DMS153 treated with DMSO at 0.1 percent for 48 hours (cell line): ENCODE results near the gene CEP63.

Source experiments
- DNase-seq: peaks from one replicate; lab custom pipeline; 2025; ENCODE audit not compliant: unreplicated experiment; lab: John Stamatoyannopoulos, UW

Gene CEP63

DNA sequence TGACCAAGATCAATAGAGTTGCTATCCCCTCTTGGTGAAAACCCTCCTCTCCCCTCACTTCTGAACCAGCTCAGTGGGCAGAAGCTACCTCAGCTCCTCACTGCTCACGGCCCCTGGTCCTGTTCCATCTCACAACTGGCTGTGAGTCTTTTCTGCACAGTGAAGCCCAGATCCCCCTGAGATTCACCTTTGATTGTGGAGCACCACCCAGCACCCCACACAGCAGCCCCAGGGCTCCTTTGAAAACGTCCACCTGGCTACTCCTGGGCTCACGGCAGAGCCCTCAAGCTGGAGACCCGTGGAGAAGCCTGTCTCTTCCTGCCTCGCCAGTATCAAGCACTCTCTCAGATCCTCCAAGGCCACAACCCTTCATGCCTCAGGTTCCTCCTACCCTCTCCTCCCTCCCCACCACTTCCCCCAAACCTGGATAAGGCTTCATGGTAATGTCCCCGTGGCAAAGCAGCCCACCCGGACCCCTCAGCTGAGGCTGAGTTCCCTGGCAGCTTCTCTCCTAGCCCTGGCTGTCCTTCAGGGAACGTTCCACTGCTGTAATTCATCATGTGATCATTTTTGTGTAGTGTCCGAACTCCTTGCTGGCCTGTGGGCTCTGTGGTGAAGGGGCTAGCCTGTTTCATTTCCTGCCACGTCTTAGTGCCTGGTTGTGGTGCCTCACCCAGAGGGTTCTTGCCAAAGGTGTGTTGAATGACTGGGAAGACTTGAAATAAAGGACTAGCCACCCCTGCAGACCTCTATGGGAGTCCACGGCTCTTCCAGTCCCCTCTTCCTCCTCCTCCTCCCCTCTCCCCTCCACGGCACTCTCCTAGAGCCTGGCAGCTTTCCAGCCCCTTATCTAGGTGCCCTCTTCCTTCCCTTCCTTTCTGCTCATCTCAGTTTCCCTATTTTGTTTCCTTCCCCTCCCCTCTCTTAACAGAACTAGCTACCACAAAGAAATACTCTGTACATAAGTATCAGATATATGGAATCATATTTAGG lies 120.5 kb downstream of the CEP63 start:
- no peak for DNase-seq

DNA sequence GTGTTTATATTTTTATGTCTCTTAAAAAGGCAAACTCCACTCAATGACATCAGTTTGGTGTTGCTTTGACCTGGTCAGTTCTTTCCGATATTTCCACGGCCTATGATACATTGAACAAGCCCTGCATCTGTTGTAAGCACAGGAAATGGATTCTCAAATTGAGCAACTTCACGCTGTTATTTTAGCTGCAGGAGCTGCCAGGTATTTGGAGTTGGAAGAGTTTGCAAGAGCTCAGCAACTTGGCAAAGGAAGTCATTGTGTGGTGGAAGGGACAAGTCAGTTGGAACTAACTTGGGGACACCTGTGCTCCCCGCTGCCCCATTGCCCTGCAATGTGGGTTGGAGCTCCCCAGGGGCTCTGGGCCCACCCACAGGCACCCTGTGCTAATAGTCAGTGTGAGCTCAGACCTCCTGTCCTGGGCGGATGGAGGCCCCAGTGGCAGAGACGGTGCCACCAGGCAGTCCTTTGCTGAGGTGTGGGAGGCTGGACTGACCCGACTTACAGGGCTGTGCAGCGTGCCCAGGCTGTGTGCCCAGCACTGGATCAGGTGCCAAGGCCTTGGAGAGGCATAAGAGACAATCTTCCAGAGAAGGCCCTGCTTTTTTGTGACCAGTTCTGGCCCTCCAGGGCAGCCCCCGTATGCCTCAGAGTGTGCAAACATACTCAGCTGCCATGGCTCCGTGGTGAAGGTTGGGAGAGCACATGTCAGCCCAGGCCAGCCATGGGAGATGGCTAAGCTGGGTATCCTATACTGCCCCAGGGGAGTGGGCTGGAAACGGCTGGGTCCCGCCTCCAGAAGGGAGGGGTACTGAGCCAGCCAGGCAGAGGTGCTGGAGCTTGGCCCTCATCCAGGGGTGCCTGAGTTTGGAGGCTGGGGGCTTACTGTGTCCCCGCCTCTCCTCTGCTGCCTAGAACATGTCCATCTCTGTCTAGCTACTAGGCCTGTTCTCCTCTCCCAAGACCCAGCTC lies 121.5 kb downstream of the CEP63 start:
- no peak for DNase-seq

DNA sequence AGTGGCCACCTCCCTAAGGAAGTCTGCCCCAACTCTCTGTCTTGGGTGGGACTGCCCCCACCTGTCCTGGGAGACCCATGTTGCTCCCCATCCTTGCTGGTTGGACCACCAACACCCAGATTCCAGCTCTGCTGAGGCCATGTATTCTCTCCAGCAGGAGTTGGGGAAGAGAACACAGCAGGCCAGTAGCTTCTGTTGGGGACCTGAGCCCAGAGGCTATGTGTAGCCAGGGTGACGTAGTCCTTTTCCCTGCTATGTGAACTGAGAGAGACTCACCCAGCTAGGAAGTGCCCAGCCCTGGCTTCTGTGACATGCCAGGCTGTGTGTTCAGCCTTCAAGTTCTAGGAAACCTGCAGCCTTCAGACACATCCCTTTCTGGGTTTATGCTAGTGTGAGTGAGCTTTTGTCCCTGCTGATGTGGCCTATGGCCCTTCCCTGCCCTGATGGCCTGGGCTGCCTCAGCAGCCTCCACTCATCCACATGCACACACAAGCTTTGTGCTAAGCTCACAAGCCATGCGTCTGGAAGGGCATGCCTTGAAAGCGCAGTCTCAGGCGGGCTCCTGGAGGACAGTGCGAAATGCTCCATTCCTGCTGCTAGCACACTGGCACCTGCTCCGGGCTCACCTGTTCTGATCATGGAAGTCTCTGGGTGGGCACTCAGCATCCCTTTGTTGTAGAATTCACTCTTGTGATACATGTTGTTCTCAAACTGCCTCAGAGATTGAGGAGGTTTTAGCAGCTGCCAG lies 122.3 kb downstream of the CEP63 start:
- DNase-seq = no peak

DNA sequence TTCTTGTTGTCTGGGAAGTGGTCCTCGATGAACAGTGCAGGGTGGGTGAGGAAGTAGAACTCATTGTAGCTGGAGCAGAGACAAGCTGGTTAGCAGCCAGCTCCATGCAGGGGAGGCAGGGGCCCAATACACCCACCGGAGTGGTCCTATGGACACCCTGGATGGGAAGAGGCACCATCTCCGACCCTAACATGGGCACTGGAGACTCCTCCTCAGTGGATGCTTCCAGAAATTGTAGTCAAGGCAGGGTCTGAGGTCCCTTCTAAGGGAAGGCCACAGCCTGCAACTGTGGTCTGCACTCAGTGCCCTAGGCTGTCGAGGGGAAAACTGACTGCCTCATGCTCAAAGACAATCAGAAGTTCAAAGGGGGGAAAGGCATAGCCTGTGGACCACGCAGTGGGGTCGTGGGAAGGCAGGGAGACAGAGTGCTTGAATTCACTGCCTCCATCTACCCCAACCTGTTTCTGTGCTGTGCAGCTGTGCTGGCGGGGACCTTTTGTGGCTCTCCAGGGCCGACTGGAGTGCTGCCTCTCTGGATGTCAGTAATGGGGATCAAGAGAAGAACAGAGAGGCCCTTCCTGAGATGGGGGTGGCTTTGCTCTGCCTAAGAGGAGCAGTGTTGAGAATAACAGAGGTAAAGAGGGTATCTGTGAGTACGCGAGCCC lies 123.0 kb downstream of the CEP63 start:
- no peak for DNase-seq

DNA sequence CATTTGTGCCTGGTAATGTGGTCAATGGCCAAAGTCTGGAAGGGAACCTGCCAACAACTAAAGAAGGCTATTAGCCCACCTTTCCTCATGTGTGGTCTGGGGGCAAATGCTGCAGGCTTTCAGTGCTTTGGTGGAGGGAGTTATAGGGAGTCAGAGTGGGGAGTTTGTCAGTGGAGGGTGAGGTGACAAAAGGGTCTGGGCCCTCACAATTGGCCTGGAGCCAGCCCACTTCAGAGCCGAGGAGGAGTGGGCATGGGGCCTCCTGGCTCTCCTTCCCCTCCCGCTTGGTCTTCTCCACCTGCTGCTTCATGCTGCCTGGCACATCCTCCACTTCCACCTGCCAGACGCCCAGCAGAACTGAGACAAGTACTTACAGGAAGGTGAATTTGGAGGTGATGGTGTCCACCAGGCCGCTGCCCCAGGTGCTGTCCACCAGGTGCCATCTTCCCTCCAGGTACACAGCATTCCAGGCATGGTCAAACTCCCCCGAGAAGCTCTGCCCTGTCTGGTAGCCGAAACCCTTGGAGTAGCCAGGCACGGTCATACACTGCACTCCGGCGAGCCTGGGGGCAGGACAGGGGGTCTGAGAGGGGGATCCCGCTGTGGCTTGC lies 124.1 kb downstream of the CEP63 start:
- DNase-seq = no peak

DNA sequence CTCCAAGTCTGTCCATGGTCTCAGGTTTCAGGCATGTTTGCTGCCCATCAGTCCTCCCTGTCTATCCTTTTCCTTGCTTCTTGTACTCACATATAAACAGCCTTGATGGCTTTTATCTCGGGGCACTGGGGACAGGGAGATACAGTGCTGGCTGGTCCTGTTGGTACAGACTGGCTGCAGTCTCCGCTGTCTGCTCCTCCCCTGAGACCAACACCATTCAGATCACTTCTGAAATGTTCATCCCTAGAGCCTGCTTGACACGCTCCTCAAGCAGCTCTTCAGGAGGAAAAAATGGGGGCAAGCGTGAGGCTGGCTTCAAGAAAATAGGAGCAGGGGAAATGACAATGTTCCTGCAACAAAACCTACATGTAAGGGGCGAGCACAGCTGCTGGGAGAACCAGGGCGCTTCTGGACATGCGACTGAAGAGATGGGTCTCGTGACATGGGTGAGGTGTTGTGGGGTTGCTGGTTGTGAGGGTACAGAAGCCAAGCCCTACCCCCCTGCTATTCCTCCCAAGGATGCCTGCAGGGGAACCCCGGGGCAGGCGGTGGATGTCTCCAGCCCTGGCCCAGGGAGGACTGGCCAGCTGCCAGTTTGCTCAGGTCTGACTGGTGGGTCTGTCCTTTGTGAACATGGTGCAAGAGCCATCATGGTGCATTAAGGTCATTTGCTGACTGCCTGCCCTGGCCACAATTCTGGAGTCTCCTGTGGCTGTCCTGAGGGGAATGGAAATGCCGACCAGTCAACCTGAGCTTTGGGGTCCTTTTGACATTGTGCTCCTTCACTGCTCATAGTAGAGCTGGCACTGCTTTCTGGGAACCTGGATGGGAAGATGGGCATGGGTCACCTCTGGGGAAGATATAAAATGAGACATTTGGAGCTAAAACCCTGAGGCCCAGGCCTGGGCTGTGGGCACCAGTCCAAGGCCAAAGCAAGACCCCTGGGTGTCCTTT lies 124.9 kb downstream of the CEP63 start:
- no peak for DNase-seq

DNA sequence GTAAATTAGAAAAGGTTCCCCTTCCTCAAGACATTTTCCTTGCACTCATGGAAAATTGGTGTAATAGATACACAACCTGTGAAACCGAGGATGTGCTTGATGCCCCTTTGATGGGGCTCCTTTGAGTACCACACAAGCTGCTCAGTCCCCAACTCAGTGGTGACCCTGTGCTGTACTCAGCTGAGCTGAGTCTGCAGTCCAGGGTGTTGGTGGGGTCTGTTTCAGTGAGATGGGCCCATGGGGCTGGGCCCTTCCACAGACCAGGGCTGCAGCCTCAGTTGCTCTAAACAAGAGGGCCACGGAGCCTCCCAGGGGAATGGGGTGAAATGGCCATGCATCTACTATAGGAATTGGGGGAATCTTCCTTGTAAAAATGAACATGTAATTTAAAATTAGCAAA lies 125.7 kb downstream of the CEP63 start:
- no peak for DNase-seq

DNA sequence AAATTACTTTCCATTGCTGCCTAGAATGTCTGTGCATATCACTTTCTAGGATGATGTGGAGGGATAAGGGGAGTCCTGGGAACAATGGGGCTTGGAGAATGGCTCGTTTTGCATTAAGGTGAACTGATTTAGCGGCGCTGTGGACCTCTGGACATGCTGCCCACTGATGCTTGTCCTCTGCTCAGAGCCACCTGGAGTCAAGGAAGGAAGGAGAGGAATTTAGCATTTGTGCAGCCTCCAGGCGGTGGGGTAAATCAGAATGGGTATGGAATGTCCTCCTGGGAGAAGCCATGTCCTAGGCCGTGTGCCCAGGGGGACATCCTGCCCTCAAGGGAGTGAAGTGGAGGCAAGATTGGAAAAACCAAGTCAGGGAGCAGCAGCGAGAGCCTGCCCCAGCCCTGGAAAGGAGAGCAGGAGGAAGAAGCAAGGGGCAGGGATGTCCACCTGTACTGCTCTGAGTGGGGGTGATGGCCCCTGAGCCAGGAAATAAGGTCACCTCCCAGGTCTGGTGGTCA lies 127.2 kb downstream of the CEP63 start:
- no peak for DNase-seq

DNA sequence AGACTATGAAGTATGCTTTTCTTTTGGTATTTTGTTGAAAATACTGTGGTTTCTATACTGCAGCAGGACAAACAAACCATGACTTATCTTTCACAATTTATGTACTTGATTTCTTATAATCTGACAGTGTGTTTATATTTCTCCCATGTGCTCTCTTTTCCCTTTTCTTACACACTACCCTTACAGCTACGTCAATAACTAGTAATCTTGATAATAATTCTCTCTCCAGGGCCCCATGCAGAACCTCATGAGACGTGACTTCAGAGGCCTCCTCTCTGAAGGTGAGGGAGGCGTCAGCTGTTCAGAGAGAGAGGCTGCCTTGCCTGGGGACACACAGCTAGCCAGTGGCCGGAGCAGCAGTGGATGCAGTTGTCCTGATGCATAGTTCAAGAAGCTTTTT lies 129.1 kb downstream of the CEP63 start:
- DNase-seq = no peak

DNA sequence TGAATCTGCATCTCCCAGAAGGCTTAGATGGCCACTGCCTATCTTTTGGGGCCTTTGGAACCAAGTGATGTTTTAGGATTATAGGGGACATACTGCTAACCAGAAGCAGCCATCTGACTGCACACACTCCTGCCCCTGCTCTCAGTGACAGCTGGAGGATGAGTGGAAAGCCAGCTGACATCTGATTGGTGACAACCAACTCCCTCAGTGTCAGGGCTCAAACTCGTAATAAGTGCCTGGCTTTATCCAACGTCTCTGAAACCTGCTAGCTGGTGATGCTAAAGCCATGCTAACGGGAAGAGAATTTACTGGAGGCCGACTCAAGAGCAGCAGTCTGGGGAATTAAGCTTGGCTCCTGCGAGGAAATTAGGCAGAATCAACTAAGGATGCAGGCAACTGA lies 129.9 kb downstream of the CEP63 start:
- no peak for DNase-seq

DNA sequence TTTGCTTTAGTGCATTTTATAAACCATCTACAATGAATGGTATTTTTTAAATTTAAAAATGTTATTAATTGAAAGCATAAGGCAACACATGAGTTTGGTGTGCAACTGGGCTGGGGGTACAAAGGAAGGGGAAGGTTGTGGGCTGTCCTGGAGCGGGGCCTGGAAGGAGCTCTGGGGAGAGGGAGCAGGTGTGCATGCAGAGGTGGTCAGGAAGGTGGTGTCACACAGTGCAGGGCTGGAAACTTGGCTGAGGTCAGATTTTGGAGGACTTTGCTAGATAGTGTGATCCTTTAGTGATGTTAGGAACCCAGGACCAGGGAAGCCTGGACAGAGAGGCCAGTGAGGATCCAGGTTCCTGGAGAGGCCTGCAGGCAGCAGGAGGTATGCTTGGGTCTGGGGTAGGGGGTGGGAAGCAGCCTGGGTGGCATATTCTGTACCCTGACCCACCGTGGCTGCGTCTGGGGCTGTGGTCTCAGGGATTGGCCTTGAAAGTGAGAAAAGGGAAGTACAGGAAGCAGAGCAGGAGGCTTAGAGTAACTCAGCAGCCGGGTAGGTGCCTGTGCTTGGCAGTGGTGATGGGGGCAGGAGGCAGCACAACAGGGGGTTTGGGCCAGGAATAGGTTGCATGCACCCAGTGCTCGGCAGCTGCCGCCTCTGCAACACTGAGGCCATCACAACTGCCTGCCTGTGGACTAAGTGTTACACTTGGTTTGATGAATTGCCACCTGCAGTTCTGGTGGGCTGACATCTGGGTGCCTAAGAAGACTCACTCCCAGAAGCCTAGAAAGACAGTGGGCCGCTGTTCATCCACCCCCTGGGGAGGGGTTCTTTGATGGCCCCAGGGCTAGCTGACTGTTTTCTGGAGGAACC lies 132.0 kb downstream of the CEP63 start:
- DNase-seq = no peak

DNA sequence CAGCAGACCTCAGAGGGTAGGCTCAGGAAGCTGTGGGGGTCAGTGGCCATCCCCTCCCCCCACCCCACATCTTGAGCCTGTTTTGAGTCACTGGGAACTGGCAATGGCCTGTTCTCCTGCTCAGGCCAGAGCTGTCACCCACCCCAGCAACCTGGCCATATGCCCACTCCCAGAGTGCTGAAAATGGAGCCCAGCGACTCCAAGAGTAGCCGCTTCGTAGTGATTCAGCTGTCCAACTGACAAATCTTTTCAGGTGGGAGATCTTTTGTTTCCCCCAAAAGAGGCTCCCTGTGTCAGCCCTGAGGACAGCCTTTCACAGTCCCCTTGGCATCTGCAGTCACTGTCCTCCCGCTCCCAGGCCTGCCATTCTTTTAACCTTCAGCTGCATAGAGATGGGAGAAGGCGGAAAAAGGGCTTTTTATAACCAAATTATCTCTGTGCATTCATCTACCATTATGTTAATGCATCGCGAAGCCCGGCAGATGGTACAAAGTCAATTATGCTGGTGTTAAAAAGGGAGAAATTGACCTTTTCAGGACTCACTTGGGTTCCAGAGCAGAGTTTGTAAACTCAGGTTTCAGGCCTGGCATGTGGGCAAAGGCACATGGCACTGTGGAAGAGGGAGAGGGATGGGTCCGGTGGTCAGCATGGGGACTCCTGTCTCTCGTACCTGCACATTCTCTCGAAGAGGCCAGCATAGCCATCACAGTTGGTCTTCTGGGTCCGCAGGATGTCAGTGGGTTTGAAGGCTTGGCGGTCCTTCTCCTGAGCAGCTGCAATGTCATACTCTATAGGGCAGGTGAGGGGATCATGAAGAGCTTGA lies 132.8 kb downstream of the CEP63 start:
- no peak for DNase-seq

DNA sequence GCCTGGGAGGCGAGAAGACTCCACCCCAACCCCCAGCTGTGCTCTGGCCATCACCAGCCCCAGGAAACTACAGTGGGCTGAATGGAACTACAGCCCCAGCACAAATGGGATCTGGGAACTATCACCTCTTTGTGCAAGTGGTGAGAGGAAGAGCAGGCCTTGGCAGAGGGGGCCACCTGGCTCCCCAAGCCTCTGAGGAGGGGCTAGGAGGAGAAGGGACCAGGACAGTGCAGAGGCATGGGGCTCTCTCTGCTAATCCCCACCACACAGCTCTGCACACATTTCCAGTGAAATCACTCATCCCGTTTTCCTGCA lies 133.4 kb downstream of the CEP63 start:
- no peak for DNase-seq

DNA sequence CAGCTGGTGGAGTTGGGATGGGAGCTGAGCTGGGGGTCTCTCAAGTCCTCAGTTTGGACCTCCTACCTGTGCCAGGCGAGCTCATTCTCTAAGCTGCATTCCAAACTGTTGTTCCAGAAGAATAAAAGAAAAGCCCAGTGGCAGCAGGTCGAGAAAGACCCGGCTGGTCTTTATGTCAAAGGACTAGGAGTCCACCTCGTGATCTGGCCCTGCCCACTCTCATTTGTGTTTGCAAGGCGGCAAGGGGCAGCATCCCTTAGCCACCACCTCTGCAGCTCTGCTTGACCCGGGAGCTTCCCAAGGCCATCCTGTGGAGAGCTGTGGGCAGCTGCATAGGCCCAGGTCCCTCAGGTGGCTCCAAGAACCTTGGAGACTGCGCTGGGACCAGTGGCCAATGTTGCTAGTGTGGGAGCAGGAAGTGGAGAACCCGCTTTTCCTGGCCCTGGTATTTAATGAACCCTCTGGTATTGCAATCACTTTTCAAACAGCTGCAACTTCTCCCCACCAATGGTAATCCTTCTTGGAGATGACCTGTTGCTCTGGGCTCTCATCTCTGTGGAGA lies 134.1 kb downstream of the CEP63 start:
- no peak for DNase-seq

DNA sequence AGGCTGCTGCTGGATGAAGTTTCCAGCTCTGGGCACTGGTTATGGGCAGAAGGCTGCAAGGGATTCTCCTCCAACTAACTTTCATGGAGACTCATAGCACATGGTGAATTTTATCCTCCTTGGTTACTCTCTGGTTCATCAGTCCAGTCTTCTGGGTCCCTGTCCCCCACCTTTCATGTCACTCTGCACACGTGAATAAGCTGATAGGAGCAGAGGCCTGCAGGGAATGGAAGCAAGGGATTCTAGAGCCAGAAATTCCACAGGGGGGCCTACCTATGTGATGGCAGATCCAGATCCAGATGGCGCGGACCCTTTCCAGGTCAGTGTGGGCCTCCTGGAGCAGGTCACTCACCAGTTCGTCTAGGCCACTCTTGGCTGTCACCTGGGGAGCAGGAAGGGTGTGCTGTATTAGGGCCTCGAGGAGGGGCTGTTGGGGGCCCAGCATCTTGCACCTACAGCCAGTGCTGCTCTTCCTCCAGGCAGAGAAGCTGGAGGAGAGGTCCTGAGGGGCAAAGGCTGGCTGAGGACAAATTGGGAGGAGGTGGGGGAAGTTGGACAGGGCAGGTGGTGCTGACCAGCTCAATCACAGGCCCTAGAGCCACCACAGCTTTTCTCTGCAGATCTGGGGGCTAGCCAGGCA lies 134.7 kb downstream of the CEP63 start:
- no peak for DNase-seq

DNA sequence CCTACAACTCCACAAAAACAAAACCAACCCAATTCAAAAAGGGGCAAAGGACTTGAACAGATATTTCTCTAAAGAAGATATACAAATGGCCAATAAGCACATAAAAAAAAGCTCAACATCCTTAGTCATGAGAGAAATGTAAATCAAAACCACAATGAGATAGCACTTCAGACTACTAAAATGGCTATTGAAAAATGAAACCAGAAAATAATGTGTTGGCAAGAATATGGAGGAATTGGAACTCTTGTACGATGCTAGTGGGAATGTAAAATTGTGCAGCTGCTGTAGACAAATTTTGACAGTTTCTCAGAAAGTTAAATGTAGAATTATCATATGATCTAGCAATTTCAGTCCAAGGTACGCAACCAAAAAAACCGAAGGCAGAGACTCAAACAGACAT lies 136.0 kb downstream of the CEP63 start:
- DNase-seq = no peak
